IPS-18c (cell line): ENCODE data around the gene ACAD8.
"Not testable (repeated sequence)": the region's sequence is repeated elsewhere in the genome, so short reads cannot be mapped to it uniquely, and the experiment has no call there.

ENCODE experiments used
- H3K4me3 ChIP-seq: 2 replicates; pipeline ENCODE4 v1.7.0; 2013; ENCODE audit warnings: low read depth, mild to moderate bottlenecking, low read length, moderate library complexity; ENCODE audit not compliant: insufficient read depth
- H3K9me3 ChIP-seq: one replicate; pipeline ENCODE4 v1.6.1; 2013; ENCODE audit warnings: mild to moderate bottlenecking, low read length, moderate library complexity; ENCODE audit not compliant: control insufficient read depth, insufficient read depth

Gene ACAD8

DNA sequence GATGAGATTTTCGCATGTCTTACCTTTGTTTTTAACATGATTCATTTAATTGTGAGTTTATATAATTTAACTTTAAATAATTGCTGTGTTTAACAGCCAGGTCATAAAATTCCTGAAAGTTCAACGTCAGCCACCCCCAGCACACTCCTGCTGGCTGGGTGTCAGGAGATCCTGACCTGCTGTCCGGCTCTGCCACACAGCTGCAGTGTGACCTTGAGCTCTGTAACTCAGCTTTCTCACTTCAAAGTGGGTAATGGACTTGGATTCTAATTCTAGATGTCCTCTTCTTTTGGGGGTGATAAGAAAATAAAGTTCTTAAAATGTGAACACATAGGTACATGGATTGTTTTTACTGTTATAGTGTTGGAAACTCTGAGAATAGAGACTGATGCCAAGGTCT, 18.0 kb upstream of the ACAD8 start:
- Histone ChIP-seq H3K4me3 (no peak overlapping the region), H3K9me3 (no peaks in the 10 kb centered on the region)

DNA sequence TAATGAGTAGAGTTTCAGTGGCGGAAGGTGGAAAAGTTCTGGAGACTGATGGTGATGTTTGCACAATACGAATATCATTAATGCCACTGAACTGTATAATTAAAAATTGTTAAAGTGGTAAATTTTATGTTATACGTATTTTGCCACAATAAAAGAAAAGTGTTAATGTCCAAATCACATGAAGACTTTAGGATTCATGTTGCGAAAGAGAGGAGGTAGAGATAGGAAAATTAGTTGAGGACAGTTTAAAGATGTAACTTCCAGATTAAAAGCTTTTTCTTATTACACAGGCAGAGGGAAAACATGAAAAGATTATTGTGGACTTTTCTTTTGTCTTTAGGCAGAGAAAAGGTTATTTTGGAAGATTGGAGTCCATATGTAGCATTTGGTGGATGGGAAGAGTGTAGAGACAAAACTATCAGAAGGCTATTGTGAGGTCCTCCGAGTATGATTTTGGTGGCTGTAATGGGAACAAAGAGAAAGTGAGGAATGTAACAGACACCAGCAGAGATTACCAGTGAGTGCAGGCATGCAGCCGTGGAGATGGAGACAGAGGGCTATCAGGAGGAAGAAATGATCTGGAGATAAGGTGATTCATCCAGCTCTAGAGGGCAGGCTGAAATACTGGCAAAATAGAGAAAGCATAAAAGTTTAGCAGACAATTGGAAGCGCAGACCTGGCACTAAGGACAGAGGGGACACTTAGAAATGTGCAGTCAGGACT, 16.4 kb upstream of the ACAD8 start:
- Histone ChIP-seq H3K9me3 (no peaks in the 10 kb centered on the region), H3K4me3 (no peak overlapping the region)

DNA sequence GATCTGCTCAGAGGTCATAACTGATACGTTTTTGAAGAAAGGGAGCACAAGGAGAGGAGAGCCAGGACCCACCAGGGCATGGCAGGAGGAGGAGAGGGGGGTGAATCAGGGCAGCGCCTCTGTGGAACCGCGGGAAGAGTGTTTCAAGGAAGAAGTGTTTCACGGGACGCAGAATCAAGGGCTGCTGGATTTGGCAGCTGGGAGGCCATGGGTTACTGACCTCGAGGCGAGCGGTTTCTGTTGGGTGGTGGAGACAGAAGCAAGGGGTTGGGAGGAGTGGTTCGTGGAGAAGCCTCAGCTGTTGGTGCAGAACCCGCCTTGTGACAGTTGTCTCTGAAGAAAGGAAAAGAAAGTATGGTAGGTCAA, 15.8 kb upstream of the ACAD8 start:
- no peak overlapping the region for H3K4me3 ChIP-seq

DNA sequence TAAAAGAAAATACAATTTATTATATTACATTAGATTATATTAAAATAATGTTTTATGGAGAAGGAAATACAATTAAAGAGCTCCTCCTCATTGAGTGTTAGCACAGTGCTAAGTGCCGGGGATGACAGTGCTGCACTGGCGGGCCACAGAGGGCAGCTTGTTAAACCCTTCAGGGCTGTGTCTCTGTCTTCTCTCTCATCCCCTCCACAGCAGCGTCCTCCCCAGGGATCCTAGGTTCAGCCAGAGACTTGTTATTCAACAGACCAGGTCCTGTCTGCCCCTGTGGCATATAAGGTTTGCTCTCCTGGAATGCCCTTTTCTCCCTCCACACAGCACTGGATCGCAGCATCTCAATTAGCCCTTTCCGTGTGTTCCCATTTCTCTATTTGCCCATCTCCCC, 14.4 kb upstream of the ACAD8 start:
- H3K9me3 ChIP-seq, result no peaks in the 10 kb centered on the region
- H3K4me3 ChIP-seq, result no peak overlapping the region

More for the DNA sequence above, 15.8 kb upstream of the ACAD8 start:
- H3K9me3 ChIP-seq, result no peaks in the 10 kb centered on the region

DNA sequence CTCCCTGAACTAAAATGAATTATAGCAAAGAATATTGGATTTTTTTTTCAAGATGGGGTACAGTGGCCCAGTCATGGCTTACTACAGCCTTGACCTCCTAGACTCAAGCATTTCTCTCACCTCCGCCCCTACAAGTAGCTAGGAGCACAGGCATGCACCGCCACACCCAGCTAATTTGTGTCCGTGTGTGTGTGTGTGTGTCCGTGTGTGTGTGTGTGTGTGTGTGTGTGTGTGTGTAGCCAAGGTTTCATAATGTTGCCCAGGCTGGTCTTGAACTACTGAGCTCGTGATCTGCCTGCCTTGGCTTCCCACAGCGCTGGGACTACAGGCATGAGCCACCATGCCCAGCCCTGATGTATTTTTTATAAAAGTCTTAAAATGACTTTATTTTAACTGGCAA, 12.8 kb upstream of the ACAD8 start:
- H3K4me3 ChIP-seq, result no peak overlapping the region
- H3K9me3 ChIP-seq, result no peaks in the 10 kb centered on the region

DNA sequence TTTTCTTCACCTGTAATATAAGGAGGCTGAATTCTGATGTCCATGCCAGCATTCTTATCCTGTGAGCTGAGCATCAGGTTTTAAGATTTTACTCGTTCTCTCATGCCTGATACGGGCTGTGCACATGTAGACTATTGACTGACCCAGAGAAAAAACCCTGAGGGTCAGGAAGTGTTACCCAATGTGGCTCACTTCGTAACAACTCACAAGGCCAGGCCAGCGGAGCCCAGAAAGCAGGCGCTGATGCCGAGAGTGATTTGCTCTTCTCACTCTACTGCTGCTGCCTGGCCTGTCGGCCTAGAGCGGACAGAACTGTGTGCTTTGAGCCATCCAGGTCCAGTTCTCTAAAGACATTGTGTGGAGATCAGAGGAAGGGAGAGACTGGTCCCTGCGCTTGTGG, 11.0 kb upstream of the ACAD8 start:
- H3K4me3 ChIP-seq, result no peak overlapping the region
- H3K9me3 ChIP-seq, result no peaks in the 10 kb centered on the region

DNA sequence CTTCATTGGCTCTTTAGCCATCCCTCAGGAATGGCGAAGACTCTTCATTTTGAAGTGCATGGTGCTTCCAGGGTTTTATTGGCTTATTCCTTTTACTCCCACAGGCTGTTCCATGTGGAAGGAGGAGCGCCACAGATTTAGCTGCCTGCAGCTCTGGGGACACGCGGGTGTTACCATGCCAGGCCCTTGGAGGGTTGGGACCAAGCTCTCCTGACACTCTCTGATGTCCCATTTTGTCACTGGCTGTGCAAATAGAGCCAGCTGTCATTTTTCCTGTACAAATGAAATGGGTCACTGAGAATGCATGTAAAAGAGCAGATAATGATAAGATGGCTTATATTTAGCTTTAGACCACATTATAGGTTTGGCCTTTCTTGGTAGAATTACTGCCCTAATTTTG, 9.5 kb upstream of the ACAD8 start:
- no peaks in the 10 kb centered on the region for H3K9me3 ChIP-seq

DNA sequence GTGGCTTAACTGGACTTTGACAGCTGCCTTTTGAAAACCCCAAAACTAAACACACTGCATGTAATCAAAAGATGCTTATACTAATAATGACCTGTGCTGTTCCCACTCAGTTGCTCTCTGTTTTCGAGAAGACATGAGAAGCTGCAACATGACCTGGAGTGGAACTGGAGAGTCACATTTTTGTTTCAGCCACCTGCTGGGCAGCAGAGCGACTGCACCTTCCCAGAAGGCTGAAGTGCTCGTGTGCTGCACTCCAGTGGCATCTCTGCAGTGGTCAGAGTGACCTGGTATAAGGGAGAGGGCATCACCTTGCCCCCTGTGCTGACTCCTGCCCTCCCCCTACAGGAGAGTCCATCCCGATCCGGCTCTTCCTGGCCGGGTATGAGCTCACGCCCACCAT, 8.8 kb upstream of the ACAD8 start:
- Histone ChIP-seq H3K9me3 (no peaks in the 10 kb centered on the region), H3K4me3 (no peak overlapping the region)

More for the DNA sequence above, 9.5 kb upstream of the ACAD8 start:
- no peak overlapping the region for H3K4me3 ChIP-seq

DNA sequence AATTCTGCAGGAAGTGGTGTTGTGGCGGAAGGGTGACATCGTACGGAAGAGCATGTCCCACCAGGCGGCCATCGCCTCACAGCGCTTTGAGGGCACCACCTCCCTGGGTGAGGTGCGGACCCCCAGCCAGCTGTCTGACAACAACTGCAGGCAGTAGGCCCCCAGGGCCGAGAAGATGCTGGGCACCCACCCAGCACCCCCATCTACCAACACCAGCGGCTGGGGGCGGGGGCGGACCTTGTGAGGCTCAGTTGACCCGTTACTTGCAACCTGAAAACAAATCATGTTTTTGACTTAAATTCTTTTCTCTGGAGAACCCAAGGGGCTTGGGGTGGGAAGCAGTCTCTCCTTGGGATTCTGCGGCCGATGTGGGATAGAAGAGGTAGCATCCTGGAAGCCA, 7.9 kb upstream of the ACAD8 start:
- H3K4me3 ChIP-seq, result no peak overlapping the region
- H3K9me3 ChIP-seq, result no peaks in the 10 kb centered on the region

DNA sequence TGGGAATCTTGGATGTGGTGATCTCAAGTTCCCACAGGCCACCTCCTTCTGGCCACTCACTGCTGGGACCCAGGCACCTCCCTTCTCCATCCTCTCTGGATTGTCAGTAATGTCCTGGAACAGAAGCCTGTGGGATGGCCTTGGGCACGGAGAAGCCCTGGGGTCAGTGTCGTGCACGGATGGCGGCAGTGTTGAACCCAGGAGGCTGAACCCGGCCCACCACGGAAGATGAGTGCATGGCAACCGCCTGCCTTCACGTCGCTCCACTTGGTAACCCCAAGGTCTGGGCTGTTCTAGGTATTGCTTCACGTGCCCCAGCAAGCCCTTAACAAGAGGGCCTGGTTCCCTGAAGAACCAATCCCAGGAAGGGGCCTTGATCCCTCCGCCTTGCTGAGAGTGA, 7.3 kb upstream of the ACAD8 start:
- Histone ChIP-seq H3K4me3 (no peak overlapping the region), H3K9me3 (no peaks in the 10 kb centered on the region)

DNA sequence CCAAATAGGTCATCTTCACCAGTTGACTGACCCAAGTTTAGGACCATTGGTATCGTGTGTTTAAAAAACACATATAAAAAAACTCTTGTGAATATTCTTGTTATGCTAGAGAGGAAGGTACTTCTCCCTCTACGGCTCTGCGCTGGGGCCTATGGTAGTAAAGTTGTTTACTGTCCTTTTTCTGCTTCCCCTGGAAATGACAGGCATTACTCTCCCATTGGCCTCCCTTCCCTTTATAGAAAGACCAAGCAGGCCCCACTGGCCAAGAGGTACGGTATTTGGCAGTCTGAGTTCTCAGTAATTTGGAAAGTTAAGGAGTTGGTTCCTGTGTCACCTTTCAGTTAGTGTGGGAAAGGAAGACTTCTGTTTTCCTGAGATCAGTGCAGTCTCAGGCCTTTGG, 6.7 kb upstream of the ACAD8 start:
- Histone ChIP-seq H3K4me3 (no peak overlapping the region), H3K9me3 (no peaks in the 10 kb centered on the region)

DNA sequence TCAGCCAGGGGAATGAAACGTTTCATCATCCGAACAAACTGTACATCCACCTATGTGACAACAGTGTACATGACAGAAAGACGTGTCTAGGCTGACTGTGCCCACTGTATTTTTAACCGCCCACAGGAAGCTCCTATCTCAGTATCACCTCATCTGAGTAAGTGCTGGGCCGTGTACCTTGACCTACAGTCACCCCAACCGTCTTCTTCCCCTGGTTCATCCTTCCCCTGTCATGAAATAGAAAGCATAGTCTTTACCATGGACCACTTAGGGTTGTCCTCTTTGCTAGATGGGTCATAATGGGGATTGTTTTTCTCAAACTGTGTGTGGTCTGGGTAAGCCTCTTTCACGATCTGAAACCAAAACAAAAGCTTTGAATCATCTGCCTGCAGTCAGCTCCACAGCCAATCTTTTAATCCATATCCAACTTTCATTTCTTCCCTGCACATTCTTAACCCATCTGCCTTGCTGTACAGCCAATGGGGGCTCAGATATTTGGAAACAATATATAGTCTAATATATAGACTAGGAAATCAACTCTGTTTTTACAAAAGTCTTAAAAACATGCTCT, 4.4 kb upstream of the ACAD8 start:
- Histone ChIP-seq H3K9me3 (no peaks in the 10 kb centered on the region), H3K4me3 (no peak overlapping the region)

DNA sequence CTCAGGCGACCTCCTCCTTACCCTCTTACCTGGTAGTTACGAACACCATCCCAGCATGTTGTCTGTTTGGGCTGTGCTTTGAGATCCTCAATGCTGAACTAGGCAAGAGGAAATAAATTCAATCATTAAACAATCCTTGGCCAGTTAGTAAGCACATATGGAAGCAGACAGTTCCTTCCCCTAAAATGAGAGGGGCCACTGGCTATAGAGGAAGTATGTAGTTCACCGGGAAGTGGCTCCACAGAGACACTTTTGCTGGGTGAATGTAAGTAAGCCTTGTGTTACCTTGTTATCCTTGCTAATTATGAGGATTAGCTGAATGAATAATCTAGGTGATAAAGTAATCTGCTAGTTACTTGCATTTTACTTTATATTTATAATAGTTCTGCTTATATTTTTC, 3.1 kb upstream of the ACAD8 start:
- no peak overlapping the region for H3K4me3 ChIP-seq
- no peaks in the 10 kb centered on the region for H3K9me3 ChIP-seq

DNA sequence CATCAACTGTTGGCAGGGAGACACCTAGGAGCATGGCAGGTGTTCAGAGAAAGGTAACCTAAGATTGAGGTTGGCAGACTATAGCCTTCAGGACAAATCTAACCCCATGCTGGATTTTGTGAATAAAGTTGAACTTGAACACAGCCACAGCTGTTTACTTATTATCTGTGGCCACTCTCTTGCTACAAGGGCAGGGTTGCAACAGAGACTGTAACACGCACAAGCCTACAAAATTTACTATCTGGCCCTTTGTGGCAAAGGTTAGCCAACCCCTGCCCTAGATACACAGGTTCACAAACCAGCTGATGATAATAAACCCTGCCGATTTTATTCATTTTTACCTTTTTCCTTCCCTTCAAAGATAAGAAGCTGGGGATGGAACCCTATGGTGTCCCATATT, 2.7 kb upstream of the ACAD8 start:
- Histone ChIP-seq H3K9me3 (no peaks in the 10 kb centered on the region), H3K4me3 (no peak overlapping the region)

DNA sequence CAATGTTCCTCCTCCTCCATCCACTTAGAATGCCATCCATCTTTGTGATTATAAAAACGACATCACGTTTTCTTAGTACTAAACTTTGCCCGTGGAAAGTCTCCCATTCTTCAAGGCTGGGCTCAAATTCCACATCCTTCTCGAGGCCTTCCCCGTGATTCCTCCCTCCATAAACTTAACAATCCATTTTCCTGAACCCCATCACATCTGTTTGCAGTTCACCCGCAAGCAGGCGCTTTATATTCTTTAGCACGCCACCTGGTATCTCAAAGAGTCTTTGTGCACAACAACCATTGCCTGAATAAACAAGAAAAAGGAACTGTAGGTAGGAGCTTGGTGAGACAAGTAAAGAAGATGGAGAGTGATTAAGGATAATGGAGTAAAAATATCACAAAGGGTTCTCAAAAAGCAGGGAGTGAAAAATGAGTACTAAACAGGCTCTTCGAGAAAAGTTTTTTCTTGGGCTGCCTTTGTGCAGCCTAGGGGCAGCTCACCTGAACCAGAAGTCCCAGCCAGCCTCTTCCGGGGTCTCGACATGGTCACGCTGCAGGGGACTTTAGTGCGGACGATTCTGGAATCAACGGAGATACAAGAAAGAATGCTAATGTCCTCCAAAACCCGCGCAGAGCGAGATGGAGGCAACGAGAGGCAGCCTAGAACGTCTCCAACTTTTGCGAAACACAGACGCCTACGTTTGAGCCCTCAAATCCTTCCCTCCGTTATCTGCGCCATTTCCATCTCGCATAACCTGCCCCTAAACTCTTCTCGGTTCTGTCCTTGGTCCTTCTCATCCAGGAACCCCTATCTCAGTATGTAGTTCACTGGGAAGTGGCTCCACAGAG, 801 bp upstream of the ACAD8 start:
- Histone ChIP-seq H3K9me3 (no peaks in the 10 kb centered on the region), H3K4me3 (peak overlapping the region; percentile 79)

DNA sequence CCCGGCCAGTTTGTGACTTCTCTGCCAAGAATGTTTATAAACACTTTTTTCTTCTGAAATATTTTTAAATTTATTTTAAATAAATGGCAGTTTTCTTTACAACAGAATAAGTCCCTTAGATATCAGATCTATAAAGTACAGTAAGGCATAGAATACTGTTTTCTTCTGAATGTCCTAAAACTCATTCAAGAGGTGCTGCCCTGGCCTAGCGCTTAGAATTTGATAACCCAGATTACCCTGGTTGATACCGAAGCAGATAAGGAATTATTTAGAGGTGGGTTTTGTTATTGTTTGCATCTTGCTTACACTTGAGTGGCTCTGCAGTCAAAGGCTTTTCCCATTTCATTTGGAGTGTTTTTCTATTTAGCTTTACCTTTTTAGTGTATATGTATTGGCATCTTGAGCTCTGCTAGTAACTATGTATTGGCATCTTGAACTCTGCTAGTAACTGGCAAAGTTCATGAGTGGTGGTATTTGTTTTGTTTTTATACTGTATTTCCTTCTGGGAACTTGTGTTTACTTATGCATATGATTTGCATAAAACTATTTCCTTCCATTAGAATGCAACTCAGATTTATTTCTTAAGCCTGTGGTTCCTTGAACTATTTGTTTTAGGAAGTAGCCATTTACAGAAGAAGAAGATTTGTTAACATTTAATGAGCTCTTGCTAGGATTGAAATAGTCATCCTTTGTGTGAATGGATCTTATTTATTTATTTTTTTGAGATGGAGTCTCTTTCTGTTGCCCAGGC, 1.2 kb downstream of the ACAD8 start:
- Histone ChIP-seq H3K9me3 (no peaks in the 10 kb centered on the region), H3K4me3 (peak overlapping the region; percentile 93)

DNA sequence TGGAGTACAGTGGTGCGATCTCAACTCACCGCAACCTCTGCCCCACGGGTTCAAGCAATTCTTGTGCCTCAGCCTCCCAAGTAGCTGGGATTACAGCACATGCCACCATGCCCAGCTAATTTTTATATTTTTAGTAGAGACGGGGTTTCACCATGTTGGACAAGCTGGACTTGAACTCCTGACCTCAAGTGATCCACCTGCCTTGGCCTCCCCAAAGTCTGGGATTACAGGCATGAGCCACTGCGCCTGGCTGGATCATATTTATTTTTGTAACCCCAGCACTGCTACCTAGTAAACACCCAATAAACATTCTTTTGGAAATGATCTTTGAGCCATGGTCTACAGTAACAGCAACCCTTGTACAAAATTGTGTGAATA, 1.8 kb downstream of the ACAD8 start:
- H3K4me3 ChIP-seq, H3K9me3 ChIP-seq: not testable (repeated sequence)

DNA sequence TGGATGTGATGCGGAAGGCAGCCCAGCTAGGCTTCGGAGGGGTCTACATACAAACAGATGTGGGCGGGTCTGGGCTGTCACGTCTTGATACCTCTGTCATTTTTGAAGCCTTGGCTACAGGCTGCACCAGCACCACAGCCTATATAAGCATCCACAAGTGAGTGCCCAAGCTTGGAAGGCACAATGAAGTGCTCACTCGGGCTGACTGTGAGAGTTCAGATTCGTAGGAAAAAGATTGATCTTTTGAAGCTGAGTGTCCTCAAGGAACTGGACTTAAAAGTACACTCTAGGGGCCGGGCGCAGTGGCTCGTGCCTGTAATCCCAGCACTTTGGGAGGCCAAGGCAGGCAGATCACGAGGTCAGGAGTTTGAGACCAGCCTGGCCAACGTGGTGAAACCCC, 3.7 kb downstream of the ACAD8 start:
- no peak overlapping the region for H3K4me3 ChIP-seq
- no peaks in the 10 kb centered on the region for H3K9me3 ChIP-seq
